Large intestine (tissue), 3 donors: ENCODE results near the gene DMRT3. TPM values are rescaled to one million over a fixed set of nuclear protein-coding genes. Genes with fewer than 3 reads are reported as not detected.

ENCODE experiments used
- DNase-seq, 2 donors: peaks; one replicate each; pipeline versions ENCODE4 v3.0.0 to v3.0.0-alpha.2; 2013
- H3K27ac ChIP-seq: one replicate; pipeline ENCODE4 v1.5.1; 2013; ENCODE audit warnings: low read length
- H3K27me3 ChIP-seq: 2 replicates; pipeline ENCODE4 v1.6.1; 2013; ENCODE audit warnings: low read length; ENCODE audit not compliant: control insufficient read depth, insufficient read depth
- H3K36me3 ChIP-seq: 2 replicates; pipeline ENCODE4 v1.6.1; 2013; ENCODE audit warnings: low read length; ENCODE audit not compliant: control insufficient read depth, insufficient read depth
- H3K4me1 ChIP-seq: one replicate; pipeline ENCODE4 v1.6.1; 2013; ENCODE audit warnings: low read length; ENCODE audit not compliant: control insufficient read depth, insufficient read depth
- H3K4me3 ChIP-seq: one replicate; pipeline ENCODE4 v1.5.1; 2013; ENCODE audit warnings: low read length
- H3K9me3 ChIP-seq: one replicate; pipeline ENCODE4 v1.6.1; 2013; ENCODE audit warnings: mild to moderate bottlenecking, low read depth, low read length, moderate library complexity; ENCODE audit not compliant: control insufficient read depth
- WGBS: methylation state at CpG from one replicate; pipeline ENCODE4 v1.1.5; 2013; ENCODE audit warnings: low lambda C conversion rate; ENCODE audit not compliant: insufficient coverage; 5-methylcytosine and 5-hydroxymethylcytosine counted together
- polyA plus RNA-seq: library from polyadenylated mRNA; unstranded; fragments of 120-200 nt; gene quantifications from one replicate; pipeline ENCODE4 v1.2.1, GENCODE V29; 2013

Gene DMRT3
- polyA plus RNA-seq, 1 donor: not detected

DNA sequence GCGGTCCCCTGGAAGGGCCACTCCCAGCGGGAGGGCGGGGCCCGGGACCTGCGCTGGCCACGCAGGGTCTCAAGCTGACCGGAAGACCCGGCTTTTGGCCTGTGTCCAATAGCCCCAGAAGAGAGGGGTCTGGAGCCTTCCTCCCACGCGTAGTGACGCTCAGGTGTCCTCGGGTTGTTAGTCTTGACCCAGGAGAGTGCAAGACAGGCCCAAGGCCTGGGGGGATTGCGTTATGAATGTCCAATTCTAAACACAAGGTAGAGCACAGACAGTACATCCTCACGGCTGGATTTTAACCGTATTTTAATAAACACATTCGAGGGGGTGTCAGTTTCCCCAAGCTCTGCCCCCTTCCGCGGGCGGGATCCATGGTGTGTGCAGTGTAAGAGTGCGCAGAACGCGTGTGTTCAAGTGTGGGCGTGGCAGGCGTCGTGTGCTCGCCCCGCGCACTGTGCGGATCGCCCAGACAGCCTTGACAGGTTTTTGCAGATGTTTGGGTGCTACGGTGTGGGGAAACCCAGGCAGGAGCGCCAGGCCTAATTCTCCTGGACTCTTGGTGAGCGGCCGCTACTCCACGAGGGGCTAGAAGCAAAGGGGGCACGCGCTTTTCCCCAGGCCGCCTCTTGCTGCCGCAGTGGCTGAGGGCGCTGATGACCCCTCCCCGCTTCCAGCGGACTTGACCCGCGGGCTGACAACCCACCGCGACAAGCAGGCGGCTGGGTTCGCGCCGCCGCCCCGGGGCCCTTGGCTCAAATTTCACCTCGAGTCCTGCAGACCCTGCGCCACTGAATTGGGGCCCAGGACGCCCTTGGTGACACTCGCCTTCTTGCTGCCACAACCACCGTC lies 6.1 kb upstream of the DMRT3 start:
- no CpG with 5 or more reads among the region's 57 CpGs for WGBS
- Histone ChIP-seq H3K27ac (no peak overlapping the region), H3K27me3 (peaks cover 91% of the 10 kb centered on the region), H3K36me3 (no peaks in the 10 kb centered on the region), H3K4me1 (peaks cover 20% of the 10 kb centered on the region), H3K4me3 (no peak overlapping the region), H3K9me3 (peaks cover 24% of the 10 kb centered on the region)
- DNase-seq: no peak

DNA sequence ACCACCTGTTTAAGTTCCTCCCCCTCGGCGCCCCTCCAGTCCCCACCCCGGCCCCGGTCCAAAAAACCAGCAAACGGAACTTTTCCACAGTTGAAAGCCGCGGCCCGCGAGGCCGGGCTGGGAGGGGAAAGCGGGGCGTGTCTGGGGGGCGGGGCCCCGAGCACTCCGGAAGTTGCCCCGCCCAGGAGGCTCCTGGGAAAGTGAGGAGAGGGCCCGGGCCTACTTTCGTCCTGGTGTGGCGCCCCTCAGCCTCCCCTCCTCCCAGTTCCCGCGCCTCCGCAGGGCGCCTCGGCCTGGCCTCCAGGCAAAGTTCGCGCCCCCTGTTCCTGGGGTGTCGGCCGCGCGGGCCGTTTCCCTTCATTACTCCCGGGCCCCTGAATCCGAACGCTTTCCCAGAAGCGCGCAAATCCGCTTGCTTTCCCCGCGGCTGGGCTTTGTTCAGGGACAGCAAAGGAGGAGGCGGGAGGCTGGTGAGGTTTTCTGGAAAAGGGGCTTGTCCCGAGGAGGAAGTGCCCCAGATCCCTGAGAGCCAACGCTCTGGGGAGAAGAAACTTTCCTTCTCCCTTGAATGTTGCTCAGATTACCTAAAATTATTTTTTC lies 4.5 kb upstream of the DMRT3 start:
- DNase-seq: peak in 1 of 2 donors; percentile 26
- WGBS: no CpG with 5 or more reads among the region's 42 CpGs
- H3K4me1 ChIP-seq: peaks cover 20% of the 10 kb centered on the region
- H3K4me3 ChIP-seq: peak overlapping the region; percentile 35
- no peaks in the 10 kb centered on the region for H3K36me3 ChIP-seq
- no peak overlapping the region for H3K27ac ChIP-seq
- H3K9me3 ChIP-seq: peaks cover 24% of the 10 kb centered on the region
- peaks cover 94% of the 10 kb centered on the region for H3K27me3 ChIP-seq

DNA sequence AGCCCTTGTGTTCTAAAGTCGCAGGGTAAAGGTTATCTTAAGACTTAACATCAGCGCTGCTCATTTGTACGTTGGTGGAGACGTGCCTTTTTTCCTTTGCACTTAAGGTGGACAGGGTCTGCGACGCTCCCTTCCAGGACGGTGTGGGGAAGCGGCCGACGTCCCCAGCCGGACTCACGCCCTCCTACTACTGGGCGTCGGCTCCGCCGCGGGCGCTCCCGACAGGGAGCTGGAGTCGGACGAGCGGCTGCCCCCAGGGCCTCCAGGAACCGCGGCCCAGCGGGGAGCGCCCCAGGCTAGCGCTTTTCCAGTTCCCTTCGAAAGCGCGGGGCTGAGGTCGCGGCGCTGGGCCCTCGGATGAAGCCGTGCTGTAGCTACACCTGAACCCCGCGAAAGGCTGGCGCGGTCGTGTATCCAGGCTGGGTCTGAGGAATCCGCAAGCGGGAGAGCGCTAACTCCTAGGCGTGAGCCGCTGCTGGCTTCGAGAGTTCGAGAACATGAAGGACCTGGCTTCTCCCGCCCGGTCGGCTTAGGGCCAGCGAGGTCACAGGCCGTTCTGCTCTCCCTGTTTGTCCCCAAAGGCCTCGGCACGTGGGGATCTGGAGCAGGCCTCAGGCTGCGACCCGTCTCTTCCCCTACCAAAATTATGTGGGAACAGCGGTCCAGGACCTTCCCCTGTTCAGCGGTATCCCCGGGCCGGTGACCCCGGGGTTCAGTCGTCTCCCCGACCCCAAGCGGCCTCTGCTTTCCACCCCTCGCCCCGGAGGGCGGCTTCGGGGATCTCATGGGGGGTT lies 3.8 kb upstream of the DMRT3 start:
- peaks cover 20% of the 10 kb centered on the region for H3K4me1 ChIP-seq
- peak overlapping the region; percentile 35 for H3K4me3 ChIP-seq
- no CpG with 5 or more reads among the region's 68 CpGs for WGBS
- no peak overlapping the region for H3K27ac ChIP-seq
- no peaks in the 10 kb centered on the region for H3K36me3 ChIP-seq
- H3K27me3 ChIP-seq: peaks cover 94% of the 10 kb centered on the region
- peak in 1 of 2 donors; percentile 33 for DNase-seq
- peaks cover 24% of the 10 kb centered on the region for H3K9me3 ChIP-seq

DNA sequence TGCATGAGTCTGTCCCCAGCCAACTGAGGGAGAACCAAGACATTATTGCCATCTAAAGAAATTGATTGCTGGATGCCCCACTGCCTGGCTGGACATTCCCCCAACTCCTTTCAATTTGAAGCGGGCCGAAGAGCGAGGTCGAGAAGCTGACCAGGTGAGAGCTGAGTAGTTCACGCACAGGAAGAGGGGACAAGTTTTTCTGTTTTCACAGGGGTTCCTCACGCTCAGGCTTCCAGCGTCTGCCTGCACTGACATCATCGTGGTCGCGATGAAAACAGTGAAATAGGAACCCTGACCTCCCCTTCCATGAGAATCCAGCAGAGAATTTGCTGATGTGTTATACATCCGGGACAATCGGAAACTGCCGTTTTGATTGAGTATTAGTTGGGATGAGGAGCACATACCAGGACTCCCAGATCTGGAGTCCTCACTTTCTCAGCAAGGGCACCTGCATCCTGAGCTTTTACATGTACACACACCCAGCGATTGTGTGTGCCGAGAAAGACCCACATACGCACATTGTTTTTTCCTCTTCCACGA lies 3.1 kb upstream of the DMRT3 start:
- WGBS: no CpG with 5 or more reads among the region's 17 CpGs
- Histone ChIP-seq H3K27ac (no peak overlapping the region), H3K9me3 (peaks cover 24% of the 10 kb centered on the region), H3K4me3 (no peak overlapping the region), H3K36me3 (no peaks in the 10 kb centered on the region), H3K27me3 (peaks cover 97% of the 10 kb centered on the region), H3K4me1 (peaks cover 20% of the 10 kb centered on the region)
- DNase-seq: no peak

DNA sequence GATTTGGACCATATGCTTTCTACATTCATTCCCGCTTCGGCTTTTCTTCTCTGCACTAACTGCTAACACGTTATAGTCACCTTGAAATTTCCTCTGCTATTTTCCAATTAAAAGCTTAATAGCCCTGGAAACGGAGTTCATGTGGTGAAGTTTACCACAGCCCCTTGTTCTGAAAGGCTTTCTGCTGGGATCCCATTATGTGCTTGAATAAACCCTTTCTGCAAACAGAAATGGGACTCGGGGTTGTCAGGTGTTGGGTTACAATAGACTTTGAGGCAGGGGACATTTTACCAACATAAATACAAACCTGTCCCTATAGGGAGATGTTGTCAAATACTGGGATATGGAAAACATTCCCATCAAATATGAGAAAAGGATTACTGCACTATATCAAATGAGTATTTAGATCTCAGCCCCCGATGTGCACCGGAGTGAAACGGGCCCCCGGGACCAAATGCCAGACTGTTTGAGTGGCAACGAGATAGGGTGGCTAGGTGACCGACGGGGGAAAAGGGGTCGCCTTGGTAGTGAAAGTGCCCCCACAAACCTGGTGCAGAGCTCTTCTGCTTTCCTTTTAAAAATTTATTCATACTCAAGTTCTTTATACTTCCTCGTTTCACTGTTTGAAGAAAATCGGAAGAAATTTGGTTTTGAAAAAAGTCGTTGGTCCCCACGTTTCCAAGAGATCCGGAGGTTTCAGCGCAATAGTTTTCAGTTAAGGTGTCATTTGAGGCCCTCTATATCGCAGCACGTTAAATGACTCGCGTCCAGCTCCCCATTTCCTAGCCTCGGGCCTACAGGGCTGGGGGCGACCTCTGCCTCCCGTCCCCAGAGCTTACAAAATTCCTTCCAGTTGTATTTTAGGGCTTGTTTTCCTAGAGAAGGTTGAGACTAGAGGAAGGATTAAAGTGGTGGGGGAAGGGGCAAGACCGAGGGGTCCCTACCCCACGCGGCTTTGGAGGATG lies 2.1 kb upstream of the DMRT3 start:
- peaks cover 99% of the 10 kb centered on the region for H3K27me3 ChIP-seq
- H3K4me1 ChIP-seq: peaks cover 20% of the 10 kb centered on the region
- no peak overlapping the region for H3K4me3 ChIP-seq
- WGBS: no CpG with 5 or more reads among the region's 29 CpGs
- no peaks in the 10 kb centered on the region for H3K36me3 ChIP-seq
- H3K27ac ChIP-seq: no peak overlapping the region
- peaks cover 23% of the 10 kb centered on the region for H3K9me3 ChIP-seq
- DNase-seq: no peak

DNA sequence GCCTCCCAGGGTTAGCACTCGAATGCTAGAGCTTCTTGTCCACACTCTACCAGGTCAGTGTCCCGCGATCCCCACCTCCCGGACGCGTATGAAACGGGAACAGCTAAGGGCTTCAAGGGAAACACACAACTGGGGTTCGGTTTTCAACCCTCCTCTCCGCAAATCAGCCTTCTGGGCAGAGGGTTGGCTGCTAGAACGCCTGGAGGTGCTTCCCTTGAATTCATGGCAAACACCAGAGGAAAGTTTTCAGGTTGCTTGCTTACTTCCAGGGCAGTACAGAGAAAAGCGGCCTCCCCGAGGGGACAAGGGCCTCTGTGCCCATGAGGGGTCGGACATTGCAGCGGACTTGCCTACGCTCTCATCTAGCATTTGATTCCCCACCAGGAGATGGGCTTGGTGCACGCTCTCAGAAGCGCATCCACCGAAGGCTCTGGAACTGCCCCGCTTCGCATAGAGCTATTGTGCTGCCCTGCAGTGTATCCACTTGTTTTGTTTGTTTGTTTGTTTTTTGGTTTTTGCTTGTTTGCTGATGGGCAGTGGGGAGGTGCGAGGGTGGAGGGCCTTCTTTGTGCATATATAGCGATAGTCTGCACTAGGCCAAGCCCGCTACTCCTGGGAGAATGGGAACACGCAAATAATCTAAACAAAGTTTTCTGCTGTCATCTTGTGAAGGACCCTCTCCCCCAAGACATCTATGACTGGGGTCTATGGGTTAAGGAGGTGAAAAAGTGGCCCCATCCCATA lies 1.3 kb upstream of the DMRT3 start:
- H3K4me3 ChIP-seq: no peak overlapping the region
- 20% methylated on average over 1 of the region's 24 CpGs for WGBS
- DNase-seq: no peak
- no peaks in the 10 kb centered on the region for H3K36me3 ChIP-seq
- no peak overlapping the region for H3K27ac ChIP-seq
- peaks cover 16% of the 10 kb centered on the region for H3K9me3 ChIP-seq
- H3K27me3 ChIP-seq: peaks cover 98% of the 10 kb centered on the region
- peaks cover 17% of the 10 kb centered on the region for H3K4me1 ChIP-seq

DNA sequence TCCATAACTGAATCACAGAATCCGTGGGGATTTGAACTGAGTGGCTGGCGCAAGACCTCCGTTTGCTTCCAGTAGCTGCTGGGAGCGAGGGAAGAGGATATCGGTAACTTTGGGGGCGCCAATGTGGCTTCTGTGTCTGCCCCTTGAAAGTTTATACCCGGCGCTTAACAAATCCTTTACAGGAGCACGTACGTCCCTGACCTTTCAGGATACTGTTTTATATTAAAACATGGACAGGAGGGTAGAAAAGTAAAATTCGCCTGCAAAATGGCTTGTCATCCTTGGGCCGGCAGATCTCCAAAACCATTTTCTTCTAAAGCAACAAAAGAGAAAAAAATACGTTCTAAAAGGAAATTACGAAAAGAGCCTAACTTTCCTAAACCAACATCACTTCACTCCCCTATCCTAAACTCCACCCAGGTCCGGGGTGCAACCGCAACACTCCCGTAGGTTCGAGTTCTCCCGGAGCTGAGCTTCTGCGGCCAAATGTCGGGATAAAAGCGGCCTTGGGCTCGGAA lies 656 bp upstream of the DMRT3 start:
- WGBS: no CpG with 5 or more reads among the region's 23 CpGs
- H3K9me3 ChIP-seq: peaks cover 10% of the 10 kb centered on the region
- H3K4me1 ChIP-seq: peaks cover 15% of the 10 kb centered on the region
- no peak overlapping the region for H3K4me3 ChIP-seq
- DNase-seq: no peak
- H3K27ac ChIP-seq: no peak overlapping the region
- no peaks in the 10 kb centered on the region for H3K36me3 ChIP-seq
- H3K27me3 ChIP-seq: peaks cover 95% of the 10 kb centered on the region

DNA sequence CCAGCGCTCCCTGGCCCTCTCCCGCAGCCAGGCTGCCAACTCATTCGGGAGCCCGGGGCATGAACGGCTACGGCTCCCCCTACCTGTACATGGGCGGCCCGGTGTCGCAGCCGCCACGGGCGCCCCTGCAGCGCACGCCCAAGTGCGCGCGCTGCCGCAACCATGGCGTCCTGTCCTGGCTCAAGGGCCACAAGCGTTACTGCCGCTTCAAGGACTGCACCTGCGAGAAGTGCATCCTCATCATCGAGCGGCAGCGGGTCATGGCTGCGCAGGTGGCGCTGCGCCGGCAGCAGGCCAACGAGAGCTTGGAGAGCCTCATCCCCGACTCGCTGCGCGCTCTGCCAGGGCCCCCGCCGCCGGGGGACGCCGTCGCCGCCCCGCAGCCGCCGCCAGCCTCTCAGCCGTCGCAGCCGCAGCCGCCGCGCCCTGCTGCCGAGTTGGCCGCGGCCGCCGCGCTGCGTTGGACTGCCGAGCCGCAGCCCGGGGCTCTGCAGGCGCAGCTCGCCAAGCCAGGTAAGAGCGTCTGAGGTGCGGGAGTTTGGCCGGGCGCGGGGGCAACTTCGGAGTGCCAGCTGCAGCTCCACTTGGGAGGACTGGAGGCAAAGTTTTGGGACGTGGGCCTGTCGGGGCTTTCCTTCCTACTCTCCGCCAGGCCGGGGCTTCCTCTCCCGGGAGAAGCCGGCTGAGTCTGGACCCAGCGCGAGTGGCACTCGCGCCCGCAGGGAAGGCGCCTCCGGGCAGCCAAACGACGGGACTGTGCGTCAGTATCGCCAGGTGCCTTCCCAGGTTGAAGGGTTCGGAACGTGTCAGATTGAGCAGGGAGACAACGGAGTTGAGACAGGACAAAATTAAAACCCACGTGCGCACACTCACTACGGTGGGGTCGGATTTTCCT lies 735 bp downstream of the DMRT3 start:
- no CpG with 5 or more reads among the region's 92 CpGs for WGBS
- no peak overlapping the region for H3K4me3 ChIP-seq
- no peaks in the 10 kb centered on the region for H3K9me3 ChIP-seq
- peaks cover 95% of the 10 kb centered on the region for H3K27me3 ChIP-seq
- DNase-seq: peak in 1 of 2 donors; percentile 24
- H3K27ac ChIP-seq: no peak overlapping the region
- peaks cover 8% of the 10 kb centered on the region for H3K4me1 ChIP-seq
- no peaks in the 10 kb centered on the region for H3K36me3 ChIP-seq
